ENCODE data around the gene SCLY.

Gene SCLY

GRCh38 chr2:238141541-238142318 is 80.9 kb downstream of the SCLY start:
- FAIRE-seq = no peak

GRCh38 chr2:238142382-238143205 is 81.8 kb downstream of the SCLY start:
- no peak for FAIRE-seq

- FAIRE-seq = no peak
These were observed 82.6 kb downstream of the SCLY start for GRCh38 chr2:238143239-238143951.

DNA sequence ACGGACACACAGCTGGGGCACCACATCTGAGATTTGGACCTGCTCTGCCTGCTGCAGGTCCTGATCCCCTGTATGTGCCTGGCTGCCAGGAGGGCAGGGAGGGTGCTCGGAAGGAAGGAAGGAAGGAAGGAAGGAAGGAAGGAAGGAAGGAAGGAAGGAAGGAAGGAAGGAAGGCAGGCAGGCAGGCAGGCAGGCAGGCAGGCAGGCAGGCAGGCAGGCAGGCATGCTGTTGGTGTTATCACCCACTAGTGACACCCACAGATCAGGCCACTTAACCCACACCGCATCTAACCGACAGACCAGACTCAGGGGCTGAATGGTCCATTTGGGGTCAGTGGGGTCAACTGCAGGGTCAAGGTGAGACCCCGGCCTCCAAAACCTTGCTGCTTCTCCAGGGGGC is 83.5 kb downstream of the SCLY start:
- FAIRE-seq = no peak

- FAIRE-seq = no peak
These were observed 84.2 kb downstream of the SCLY start for GRCh38 chr2:238145046-238145445.

- FAIRE-seq = no peak
These were observed 85.0 kb downstream of the SCLY start for GRCh38 chr2:238145851-238146250.

DNA sequence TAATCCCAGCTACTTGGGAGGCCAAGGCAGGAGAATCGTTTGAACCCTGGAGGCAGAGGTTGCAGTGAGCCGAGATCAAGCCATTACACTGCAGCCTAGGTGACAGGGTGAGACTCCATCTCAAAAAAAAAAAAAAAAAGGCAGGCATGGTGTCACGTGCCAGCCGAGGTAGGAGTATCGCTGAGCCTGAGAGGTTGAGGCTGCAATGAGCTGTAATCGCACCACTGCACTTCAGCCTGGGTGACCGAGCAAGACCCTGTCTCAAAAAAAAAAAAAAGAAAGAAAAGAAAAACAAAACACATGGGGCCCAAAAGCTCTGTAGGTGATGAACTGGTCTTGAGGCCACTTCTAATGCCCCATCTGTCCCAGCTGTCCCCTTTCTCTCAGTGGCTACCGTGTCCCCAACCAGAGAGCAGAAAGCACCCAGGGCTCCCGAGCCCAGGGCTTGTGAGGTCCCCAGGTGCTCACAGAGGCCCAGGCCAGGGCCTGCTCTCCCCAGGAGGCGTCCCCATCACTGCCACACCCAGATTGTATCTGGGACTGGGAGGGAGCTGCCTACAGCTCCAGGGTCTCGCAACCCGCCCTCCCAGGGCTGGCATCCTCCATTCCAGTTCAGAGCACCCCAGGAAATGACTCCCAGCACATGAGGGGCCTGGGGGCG is 86.2 kb downstream of the SCLY start:
- no peak for FAIRE-seq

- FAIRE-seq = no peak
These were observed 88.2 kb downstream of the SCLY start for GRCh38 chr2:238148981-238149380.

Data from islet of Langerhans (tissue), 1 donor.